Measurements from ENCODE around the gene CNTN4.
"Not testable (repeated sequence)": the region's sequence is repeated elsewhere in the genome, so short reads cannot be mapped to it uniquely, and the experiment has no call there.

CNTN4 gene

GRCh38 chr3:2896308-2896939 is 797.8 kb downstream of the CNTN4 start:
- DNase-seq (ENCODE audit: low read depth in 3 of 3, low spot score in 1 of 3) = no peak

GRCh38 chr3:2897821-2898220 is 799.2 kb downstream of the CNTN4 start:
- DNase-seq (ENCODE audit: low read depth in 3 of 3, low spot score in 1 of 3) = no peak

GRCh38 chr3:2898591-2899353 is 800.1 kb downstream of the CNTN4 start:
- DNase-seq (ENCODE audit: low read depth in 3 of 3, low spot score in 1 of 3) = no peak

GRCh38 chr3:2904054-2904453 is 805.4 kb downstream of the CNTN4 start:
- DNase-seq (ENCODE audit: low read depth in 3 of 3, low spot score in 1 of 3) = no peak

- no peak for DNase-seq (ENCODE audit: low read depth in 3 of 3, low spot score in 1 of 3)
Measured at GRCh38 chr3:2908693-2909351, 810.2 kb downstream of the CNTN4 start.

GRCh38 chr3:2910997-2911396 is 812.3 kb downstream of the CNTN4 start:
- no peak for DNase-seq (ENCODE audit: low read depth in 3 of 3, low spot score in 1 of 3)

- DNase-seq (ENCODE audit: low read depth in 3 of 3, low spot score in 1 of 3) = no peak
Measured at GRCh38 chr3:2915826-2916225, 817.2 kb downstream of the CNTN4 start.

- not testable (repeated sequence) for DNase-seq (ENCODE audit: low read depth in 3 of 3, low spot score in 1 of 3)
Measured at GRCh38 chr3:2916640-2917039, 818.0 kb downstream of the CNTN4 start.

- no peak for DNase-seq (ENCODE audit: low read depth in 3 of 3, low spot score in 1 of 3)
Measured at GRCh38 chr3:2920103-2920502, 821.4 kb downstream of the CNTN4 start.

- DNase-seq (ENCODE audit: low read depth in 3 of 3, low spot score in 1 of 3) = no peak
Measured at GRCh38 chr3:2921452-2921851, 822.8 kb downstream of the CNTN4 start.

- DNase-seq (ENCODE audit: low read depth in 3 of 3, low spot score in 1 of 3) = no peak
Measured at GRCh38 chr3:2921903-2922302, 823.2 kb downstream of the CNTN4 start.

- DNase-seq (ENCODE audit: low read depth in 3 of 3, low spot score in 1 of 3) = no peak
Measured at GRCh38 chr3:2923390-2923789, 824.7 kb downstream of the CNTN4 start.

- no peak for DNase-seq (ENCODE audit: low read depth in 3 of 3, low spot score in 1 of 3)
Measured at GRCh38 chr3:2927259-2927658, 828.6 kb downstream of the CNTN4 start.

- no peak for DNase-seq (ENCODE audit: low read depth in 3 of 3, low spot score in 1 of 3)
Measured at GRCh38 chr3:2929574-2929973, 830.9 kb downstream of the CNTN4 start.

- DNase-seq (ENCODE audit: low read depth in 3 of 3, low spot score in 1 of 3) = no peak
Measured at GRCh38 chr3:2931265-2931664, 832.6 kb downstream of the CNTN4 start.

- DNase-seq (ENCODE audit: low read depth in 3 of 3, low spot score in 1 of 3) = no peak
Measured at GRCh38 chr3:2934541-2934940, 835.9 kb downstream of the CNTN4 start.

- no peak for DNase-seq (ENCODE audit: low read depth in 3 of 3, low spot score in 1 of 3)
Measured at GRCh38 chr3:2937055-2937454, 838.4 kb downstream of the CNTN4 start.

GRCh38 chr3:2937592-2937991 is 838.9 kb downstream of the CNTN4 start:
- DNase-seq (ENCODE audit: low read depth in 3 of 3, low spot score in 1 of 3) = no peak

- no peak for DNase-seq (ENCODE audit: low read depth in 3 of 3, low spot score in 1 of 3)
Measured at GRCh38 chr3:2938711-2939110, 840.0 kb downstream of the CNTN4 start.

GRCh38 chr3:2940062-2940461 is 841.4 kb downstream of the CNTN4 start:
- DNase-seq (ENCODE audit: low read depth in 3 of 3, low spot score in 1 of 3) = no peak

GRCh38 chr3:2944628-2945027 is 846.0 kb downstream of the CNTN4 start:
- no peak for DNase-seq (ENCODE audit: low read depth in 3 of 3, low spot score in 1 of 3)

- no peak for DNase-seq (ENCODE audit: low read depth in 3 of 3, low spot score in 1 of 3)
Measured at GRCh38 chr3:2945121-2945520, 846.5 kb downstream of the CNTN4 start.

All from stimulated activated CD4-positive, alpha-beta T cell treated with anti-CD3 and anti-CD28 coated beads, TNF-alpha, amount 100 ng/mL, for 1 hour (primary cell).